Measurements from ENCODE around the gene DDX55.
A peak's percentile ranks its signal among the peaks of the same experiment; 100 is the strongest.

Gene DDX55

GRCh38 chr12:123580772-123581171 is 21.1 kb upstream of the DDX55 start:
- Histone ChIP-seq H3K36me3 (ENCODE audit: low read depth) (peaks cover 4% of the 10 kb centered on the region; the same call in 1 of the 2 replicates), H3K27me3 (ENCODE audit: insufficient read depth, poor library complexity, severe bottlenecking) (no peaks in the 10 kb centered on the region), H3K27ac (ENCODE audit: poor library complexity, severe bottlenecking) (no peak overlapping the region), H3K9me3 (ENCODE audit: severe bottlenecking) (no peaks in the 10 kb centered on the region), H3K4me3 (ENCODE audit: severe bottlenecking) (no peak overlapping the region), H3K4me1 (ENCODE audit: insufficient read depth, poor library complexity, severe bottlenecking) (no peaks in the 10 kb centered on the region)
- DNase-seq (ENCODE audit: low spot score): no peak
- ATAC-seq (ENCODE audit: low read depth): no peak
- TF ChIP-seq CTCF (IDR thresholded peaks at IDR 0.05; ENCODE audit: poor library complexity, severe bottlenecking): no peak

- no peak for ATAC-seq (ENCODE audit: low read depth)
- Histone ChIP-seq H3K9me3 (ENCODE audit: severe bottlenecking) (no peaks in the 10 kb centered on the region), H3K27ac (ENCODE audit: poor library complexity, severe bottlenecking) (no peak overlapping the region), H3K4me1 (ENCODE audit: insufficient read depth, poor library complexity, severe bottlenecking) (peaks cover 6% of the 10 kb centered on the region), H3K27me3 (ENCODE audit: insufficient read depth, poor library complexity, severe bottlenecking) (no peaks in the 10 kb centered on the region), H3K4me3 (ENCODE audit: severe bottlenecking) (no peak overlapping the region), H3K36me3 (ENCODE audit: low read depth) (peaks cover 100% of the 10 kb centered on the region)
- TF ChIP-seq CTCF (IDR thresholded peaks at IDR 0.05; ENCODE audit: poor library complexity, severe bottlenecking): no peak
- DNase-seq (ENCODE audit: low spot score): no peak
Observed at GRCh38 chr12:123591702-123592481, 10.0 kb upstream of the DDX55 start.

GRCh38 chr12:123595729-123596128 is 6.2 kb upstream of the DDX55 start:
- Histone ChIP-seq H3K4me1 (ENCODE audit: insufficient read depth, poor library complexity, severe bottlenecking) (no peaks in the 10 kb centered on the region), H3K27me3 (ENCODE audit: insufficient read depth, poor library complexity, severe bottlenecking) (no peaks in the 10 kb centered on the region), H3K36me3 (ENCODE audit: low read depth) (peaks cover 79% of the 10 kb centered on the region), H3K27ac (ENCODE audit: poor library complexity, severe bottlenecking) (no peak overlapping the region), H3K4me3 (ENCODE audit: severe bottlenecking) (no peak overlapping the region), H3K9me3 (ENCODE audit: severe bottlenecking) (no peaks in the 10 kb centered on the region)
- DNase-seq (ENCODE audit: low spot score) (no peak), ATAC-seq (ENCODE audit: low read depth) (peak; percentile 41; the same call in 1 of the 3 replicates)
- TF ChIP-seq CTCF (IDR thresholded peaks at IDR 0.05; ENCODE audit: poor library complexity, severe bottlenecking): no peak

- H3K4me1 ChIP-seq (ENCODE audit: insufficient read depth, poor library complexity, severe bottlenecking): no peaks in the 10 kb centered on the region
- H3K27me3 ChIP-seq (ENCODE audit: insufficient read depth, poor library complexity, severe bottlenecking): no peaks in the 10 kb centered on the region
- no peaks in the 10 kb centered on the region for H3K9me3 ChIP-seq (ENCODE audit: severe bottlenecking)
- H3K27ac ChIP-seq (ENCODE audit: poor library complexity, severe bottlenecking): no peak overlapping the region
- no peak for TF ChIP-seq CTCF (IDR thresholded peaks at IDR 0.05; ENCODE audit: poor library complexity, severe bottlenecking)
- H3K36me3 ChIP-seq (ENCODE audit: low read depth): peaks cover 65% of the 10 kb centered on the region
- H3K4me3 ChIP-seq (ENCODE audit: severe bottlenecking): no peak overlapping the region
- DNase-seq (ENCODE audit: low spot score): no peak
- ATAC-seq (ENCODE audit: low read depth): no peak
Observed at GRCh38 chr12:123597100-123597499, 4.8 kb upstream of the DDX55 start.

- Histone ChIP-seq H3K4me3 (ENCODE audit: severe bottlenecking) (no peak overlapping the region), H3K36me3 (ENCODE audit: low read depth) (peaks cover 52% of the 10 kb centered on the region), H3K27me3 (ENCODE audit: insufficient read depth, poor library complexity, severe bottlenecking) (no peaks in the 10 kb centered on the region), H3K27ac (ENCODE audit: poor library complexity, severe bottlenecking) (no peak overlapping the region), H3K4me1 (ENCODE audit: insufficient read depth, poor library complexity, severe bottlenecking) (no peaks in the 10 kb centered on the region), H3K9me3 (ENCODE audit: severe bottlenecking) (no peaks in the 10 kb centered on the region)
- DNase-seq (ENCODE audit: low spot score) (no peak), ATAC-seq (ENCODE audit: low read depth) (no peak)
- no peak for TF ChIP-seq CTCF (IDR thresholded peaks at IDR 0.05; ENCODE audit: poor library complexity, severe bottlenecking)
Observed at GRCh38 chr12:123598522-123598921, 3.4 kb upstream of the DDX55 start.

All from RWPE2 (cell line).